GM18526 (cell line): Measurements from ENCODE around the gene CTCFL.

Source experiments
- POLR2A ChIP-seq: IDR thresholded peaks from 3 replicates; pipeline ENCODE4 v1.6.1; 2011; ENCODE audit not compliant: insufficient read length; ENCODE audit errors: extremely low read depth

The CTCFL gene

DNA sequence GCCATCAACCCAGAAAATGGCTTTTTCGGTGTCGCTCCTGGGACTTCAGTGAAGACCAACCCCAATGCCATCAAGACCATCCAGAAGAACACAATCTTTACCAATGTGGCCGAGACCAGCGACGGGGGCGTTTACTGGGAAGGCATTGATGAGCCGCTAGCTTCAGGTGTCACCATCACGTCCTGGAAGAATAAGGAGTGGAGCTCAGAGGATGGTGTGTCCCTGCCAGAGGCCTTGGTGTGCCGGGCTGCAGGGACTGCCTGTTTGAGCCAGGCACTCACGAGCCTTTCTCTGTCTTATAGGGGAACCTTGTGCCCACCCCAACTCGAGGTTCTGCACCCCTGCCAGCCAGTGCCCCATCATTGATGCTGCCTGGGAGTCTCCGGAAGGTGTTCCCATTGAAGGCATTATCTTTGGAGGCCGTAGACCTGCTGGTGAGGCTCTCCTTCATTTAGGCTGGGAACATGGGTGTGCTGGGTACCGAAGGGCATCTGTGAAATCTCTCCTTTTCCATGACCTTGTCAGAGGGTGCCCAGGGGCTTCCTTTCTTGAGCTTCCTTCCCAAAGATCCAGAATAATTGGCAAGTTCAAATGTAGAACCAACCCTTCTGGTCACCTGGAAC is 39.4 kb upstream of the CTCFL start:
- TF ChIP-seq POLR2A: no peak

DNA sequence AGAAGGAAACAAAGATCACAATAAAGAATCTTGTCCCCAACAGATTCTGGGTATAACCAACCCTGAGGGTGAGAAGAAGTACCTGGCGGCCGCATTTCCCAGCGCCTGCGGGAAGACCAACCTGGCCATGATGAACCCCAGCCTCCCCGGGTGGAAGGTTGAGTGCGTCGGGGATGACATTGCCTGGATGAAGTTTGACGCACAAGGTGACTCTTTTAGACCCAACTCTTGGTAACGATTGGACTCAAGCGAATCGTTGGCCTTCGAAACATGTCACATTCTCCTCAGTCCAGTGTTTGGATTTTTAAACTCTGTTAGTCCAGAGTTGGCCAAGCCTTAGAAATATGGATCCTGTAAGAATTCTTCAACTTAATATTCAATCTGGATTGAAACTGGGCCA is 38.6 kb upstream of the CTCFL start:
- no peak for TF ChIP-seq POLR2A

DNA sequence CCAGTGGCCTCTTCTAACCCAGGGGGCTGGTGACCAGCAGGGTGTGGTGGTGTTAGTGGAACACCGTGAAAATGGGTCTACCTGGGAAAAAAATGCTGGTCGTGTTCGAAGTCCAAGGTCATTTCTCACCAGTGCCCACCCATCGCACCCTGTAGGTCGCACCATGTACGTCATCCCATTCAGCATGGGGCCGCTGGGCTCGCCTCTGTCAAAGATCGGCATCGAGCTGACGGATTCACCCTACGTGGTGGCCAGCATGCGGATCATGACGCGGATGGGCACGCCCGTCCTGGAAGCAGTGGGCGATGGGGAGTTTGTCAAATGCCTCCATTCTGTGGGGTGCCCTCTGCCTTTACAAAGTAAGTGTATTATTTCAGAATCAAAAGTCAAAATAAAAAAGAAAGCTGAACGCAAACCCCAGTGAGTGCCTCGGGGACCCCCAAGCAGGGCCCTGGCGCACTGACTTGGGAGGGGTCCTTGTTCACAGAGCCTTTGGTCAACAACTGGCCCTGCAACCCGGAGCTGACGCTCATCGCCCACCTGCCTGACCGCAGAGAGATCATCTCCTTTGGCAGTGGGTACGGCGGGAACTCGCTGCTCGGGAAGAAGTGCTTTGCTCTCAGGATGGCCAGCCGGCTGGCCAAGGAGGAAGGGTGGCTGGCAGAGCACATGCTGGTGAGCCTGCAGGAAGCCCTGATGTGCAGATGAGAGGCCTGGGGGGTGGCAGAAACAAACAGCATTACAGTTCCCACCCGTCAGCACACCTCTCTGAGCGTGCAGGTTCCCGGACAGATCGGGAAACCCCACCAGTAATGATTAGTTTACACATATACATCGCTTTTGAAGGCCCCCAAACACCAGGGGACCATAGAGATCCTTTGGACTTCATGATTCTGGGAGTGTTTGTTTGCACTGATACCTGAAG is 37.9 kb upstream of the CTCFL start:
- TF ChIP-seq POLR2A: no peak

DNA sequence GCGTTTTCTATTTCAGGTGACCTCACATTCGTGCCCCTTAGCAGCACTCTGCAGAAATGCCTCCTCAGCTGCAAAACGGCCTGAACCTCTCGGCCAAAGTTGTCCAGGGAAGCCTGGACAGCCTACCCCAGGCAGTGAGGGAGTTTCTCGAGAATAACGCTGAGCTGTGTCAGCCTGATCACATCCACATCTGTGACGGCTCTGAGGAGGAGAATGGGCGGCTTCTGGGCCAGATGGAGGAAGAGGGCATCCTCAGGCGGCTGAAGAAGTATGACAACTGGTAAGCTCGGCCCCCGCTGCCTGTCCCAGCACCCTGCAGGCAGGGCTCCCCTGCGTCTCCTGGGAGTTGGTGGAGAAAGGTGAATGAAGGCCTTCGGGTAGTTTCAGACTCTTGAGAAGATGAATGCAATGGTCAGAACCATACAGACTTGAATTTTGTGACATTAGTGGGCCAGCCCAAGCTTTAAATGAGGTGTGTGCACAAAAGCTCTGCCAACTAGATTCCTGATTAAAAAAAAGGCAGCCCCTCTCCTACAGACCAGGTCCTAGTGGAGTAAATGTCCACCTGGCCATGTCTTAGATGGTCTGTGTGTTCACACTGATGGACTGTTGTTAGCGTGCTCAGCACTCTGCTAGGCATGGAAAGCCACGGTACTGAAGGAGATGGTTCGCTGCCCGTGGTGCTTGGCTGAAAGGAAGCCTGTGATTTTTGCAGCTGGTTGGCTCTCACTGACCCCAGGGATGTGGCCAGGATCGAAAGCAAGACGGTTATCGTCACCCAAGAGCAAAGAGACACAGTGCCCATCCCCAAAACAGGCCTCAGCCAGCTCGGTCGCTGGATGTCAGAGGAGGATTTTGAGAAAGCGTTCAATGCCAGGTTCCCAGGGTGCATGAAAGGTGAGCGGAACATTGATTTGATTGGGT is 36.7 kb upstream of the CTCFL start:
- no peak for TF ChIP-seq POLR2A

DNA sequence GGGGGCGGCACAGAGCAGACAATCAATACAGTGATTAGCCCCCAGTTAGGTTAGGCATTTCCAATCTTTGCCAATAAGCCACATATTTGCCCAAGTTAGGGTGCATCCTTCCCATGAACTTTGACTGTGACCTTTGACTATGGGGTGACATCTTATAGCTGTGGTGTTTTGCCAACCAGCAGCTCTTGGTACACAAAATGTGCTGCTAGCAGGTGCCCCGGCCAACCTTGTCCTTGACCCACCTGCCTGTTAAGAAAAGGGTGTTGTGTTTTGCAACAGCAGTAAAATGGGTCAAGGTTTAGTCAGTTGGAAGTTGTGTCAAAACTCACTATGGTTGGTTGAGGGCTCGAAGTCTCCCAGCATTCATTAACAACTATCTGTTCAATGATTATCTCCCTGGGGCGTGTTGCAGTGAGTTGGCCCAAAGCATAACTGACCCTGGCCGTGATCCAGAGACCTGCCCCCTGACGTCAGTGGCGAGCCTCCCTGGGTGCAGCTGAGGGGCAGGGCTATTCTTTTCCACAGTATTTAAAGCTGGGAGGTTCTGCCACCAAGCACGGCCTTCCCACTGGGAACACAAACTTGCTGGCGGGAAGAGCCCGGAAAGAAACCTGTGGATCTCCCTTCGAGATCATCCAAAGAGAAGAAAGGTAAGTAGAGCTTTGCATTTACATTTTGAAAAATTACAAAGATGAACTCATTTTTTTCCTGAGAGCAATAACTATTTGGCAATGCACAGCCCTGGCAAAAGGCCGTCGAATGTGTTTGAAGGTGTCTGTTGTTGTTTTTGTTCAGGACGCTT is 35.8 kb upstream of the CTCFL start, which contains the start of gene PCK1:
Gene PCK1 (plus strand): TSS at position 557 of the 802 bp plus-strand sequence. CDS start 302 bp downstream, outside the sequence.
- no peak for TF ChIP-seq POLR2A

DNA sequence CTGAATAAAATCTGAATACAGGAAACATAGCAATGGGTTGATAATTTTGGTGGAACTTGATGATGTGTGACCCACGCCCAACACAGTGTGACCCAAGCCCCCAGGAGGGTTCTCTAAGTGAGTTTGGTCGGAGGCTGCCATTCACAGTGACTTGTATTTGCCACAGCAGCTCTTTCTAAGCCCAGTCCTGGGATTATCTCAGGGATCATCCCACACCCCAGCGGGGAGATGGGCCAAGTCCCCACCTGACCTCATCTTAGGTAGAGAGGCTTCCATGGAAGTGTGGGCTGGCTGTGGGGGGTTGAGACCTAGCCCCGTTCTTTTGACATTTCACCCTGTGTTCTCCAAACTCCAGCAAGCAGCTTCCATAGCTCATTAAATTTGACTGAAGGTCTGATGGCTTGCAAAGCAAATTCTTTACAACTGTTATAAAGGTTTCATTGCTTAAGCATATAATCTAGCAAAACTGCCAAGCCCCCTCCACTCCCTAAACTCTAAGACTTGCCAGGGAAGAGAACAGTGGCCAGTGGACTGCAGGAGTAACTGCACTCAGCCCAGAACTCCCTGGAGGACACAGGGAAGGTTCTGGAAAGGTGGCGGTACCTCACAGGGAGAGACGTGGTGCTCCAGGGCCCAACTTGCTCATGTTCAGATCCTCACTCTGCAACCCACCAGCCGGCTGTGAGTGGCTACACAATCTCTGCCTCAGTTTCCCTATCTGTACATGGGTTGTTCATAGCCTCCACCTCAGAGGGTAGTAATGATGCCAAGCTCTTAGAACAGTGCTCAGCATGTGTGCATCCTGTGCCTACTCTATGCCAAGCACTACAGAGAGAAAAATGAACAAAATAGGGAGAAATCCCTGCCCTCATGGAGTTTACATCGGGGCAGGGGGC is 35.0 kb upstream of the CTCFL start:
- no peak for TF ChIP-seq POLR2A

DNA sequence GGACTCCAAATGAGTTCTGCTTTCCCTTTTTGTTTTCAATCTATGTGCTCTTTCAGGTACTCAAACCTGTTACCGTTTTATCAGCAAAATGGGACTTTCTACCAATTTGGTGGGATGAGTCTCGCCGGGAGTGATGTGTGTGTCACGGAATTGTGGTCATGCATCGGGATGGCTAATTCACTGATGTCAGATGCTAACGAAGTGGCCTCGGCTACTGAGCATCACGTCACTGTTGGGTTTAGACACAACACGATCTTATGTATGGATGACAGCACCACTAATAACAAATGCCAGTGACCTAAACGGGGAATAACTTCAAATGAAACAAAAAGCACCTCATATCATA is 34.3 kb upstream of the CTCFL start:
- no peak for TF ChIP-seq POLR2A

DNA sequence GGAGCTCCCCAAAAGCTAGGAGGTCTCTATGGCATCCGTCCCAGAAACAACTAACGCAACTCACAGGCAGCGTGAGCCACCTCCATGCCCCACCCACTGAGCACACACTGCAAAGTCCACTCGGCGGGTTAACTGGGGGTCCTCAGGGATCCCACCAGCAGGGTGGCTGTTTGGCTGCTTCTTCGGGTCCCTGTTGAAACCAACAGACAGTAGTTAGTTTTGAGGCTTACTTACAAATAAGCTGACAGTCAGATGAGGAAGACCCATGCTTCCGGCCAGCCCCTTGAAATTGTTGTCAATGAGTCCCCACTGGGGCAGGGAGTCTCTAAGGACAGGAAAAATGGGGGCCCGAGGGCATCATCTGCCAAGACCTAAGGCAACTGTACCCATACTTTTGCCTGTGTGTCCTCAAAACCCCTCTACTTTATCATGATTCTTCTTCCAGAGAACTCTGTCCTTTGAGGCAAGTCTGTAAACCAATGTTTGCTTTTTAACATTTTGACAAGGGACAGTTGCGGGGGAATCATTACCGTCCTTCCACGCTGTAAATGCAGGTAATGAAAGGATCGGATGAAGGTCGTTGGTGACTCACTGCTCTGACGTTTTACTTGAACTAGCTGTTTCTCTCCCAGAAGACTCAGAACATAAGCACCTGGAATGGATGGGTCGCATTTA is 33.8 kb upstream of the CTCFL start:
- TF ChIP-seq POLR2A: no peak

DNA sequence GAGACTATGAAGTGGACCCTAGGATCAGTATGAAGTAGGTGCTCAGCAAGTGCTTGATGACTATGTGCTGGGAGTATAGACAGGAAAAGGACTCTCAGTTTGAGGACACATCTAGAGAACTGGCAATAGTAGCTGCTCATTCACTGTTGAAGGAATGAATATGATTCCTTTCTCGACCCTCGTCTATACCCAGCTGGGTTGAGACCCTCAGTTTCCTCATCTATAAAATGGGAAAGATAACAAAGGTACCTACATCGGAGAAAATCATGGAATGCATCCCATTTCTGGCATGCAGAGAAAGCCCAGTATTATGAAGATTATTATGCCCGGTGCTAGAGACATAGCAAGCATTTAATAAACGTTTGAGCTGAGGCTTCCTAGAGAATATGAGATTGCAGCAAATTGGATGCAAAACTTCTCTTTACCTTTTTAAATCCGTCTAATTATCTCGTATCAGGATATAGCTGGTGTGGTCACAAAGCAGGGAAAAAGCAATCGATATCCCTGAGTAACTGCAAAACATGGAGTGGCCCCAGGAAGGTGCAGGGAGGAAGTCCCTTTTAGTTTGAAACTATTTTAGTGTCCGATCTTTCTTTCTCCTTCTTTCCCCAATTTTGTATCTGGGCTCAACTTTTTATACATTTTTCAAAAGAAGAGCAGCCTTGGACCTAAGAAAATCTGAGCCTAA is 33.1 kb upstream of the CTCFL start:
- TF ChIP-seq POLR2A: no peak

DNA sequence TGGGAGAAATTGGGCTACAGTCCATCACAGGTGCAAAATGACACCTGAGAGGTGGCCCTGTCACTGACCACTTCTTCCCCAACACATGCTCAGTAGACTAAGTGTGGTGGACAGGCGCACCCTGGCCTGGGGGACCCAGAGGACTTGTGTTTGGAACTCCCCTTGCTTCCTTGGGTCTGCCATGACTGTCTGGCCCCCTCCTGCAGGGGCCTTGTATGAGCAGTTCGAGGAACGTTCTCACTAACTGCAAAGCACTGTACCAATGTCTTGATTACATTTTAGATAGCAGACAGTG is 32.0 kb upstream of the CTCFL start:
- no peak for TF ChIP-seq POLR2A

DNA sequence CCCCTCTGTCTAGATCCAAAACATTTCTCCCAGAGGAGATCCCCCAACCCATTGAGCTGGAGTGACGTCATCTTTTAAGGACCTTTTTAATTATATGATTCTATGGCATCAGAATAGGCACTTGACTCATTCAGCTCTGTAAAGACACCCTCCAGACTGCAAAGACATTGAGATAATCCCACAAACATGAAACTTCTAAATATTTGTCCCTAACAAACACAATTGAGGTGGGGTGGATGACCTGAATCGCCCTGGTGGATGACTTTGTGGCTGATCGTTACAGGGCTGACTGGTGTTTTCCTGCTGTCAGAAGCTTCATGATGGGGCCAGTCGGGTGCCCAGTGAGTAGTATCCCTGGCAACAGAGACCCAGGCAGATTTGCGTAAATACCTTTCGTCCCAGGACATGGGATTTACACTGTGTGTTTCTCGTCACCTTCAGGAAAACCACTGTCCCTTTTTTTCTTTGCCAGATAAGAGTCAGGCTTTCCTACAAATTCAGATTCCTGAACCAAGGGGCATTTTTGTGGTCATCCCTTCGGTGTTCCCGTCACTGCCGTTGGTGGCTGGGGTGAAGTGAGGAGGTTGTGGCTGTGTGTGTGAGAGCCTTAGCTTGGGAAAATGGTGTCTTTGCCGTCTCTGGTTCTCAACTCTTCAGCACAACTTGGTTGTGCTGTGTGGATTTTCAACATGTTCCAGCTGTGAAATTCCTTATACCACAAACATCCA is 30.7 kb upstream of the CTCFL start:
- no peak for TF ChIP-seq POLR2A

DNA sequence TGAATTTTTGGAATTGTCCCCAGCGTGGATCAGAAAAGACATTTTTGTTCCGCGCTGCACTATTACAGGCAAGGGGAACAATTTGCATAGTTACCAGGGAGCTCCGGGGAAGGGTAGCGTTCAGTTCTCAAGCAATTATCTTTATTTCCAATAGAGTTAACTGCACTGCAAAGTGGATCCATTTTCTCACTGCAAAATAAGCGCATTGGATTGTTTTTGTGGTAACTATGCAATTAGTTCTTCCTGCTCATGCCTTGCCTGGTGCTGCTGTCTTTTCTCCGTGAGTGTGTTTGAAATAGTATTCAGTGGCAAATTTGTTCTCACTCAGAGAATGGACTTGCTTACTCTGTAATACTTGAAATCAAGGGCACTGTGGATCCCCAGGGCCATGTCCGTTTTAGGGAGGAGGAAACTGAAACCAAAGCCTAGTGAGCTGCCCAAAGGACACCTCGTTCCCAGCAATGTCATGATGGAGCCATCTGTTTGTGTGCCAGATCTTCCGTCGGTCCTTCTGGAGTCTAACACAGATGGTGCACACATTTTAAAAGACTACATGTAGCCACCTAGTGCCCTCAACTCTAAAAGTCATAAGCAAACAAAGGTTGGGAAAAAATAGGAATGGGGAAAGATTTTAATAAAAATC is 28.6 kb upstream of the CTCFL start:
- no peak for TF ChIP-seq POLR2A
